Suprapubic skin (tissue), 4 donors: ENCODE measurements around the gene SLC38A1. TPM values are rescaled to one million over a fixed set of nuclear protein-coding genes. Genes with fewer than 3 reads are reported as not detected.
"Not testable (repeated sequence)": the region's sequence is repeated elsewhere in the genome, so short reads cannot be mapped to it uniquely, and the experiment has no call there.

Experiments used
- DNase-seq, 2 donors: peaks; one replicate each; pipeline ENCODE4 v3.0.0-alpha.2; 2019; ENCODE audit warnings: low spot score in 2 of 2
- H3K27ac ChIP-seq: fragments of 200-600 bp; sonication (generic); one replicate; pipeline ENCODE4 v1.5.1; 2019
- H3K27me3 ChIP-seq: fragments of 200-600 bp; sonication (generic); one replicate; pipeline ENCODE4 v1.5.1; 2019
- H3K36me3 ChIP-seq: fragments of 200-600 bp; sonication (generic); one replicate; pipeline ENCODE4 v1.5.1; 2019
- H3K4me1 ChIP-seq: fragments of 200-600 bp; sonication (generic); one replicate; pipeline ENCODE4 v1.5.1; 2019
- H3K4me3 ChIP-seq: fragments of 200-600 bp; sonication (generic); one replicate; pipeline ENCODE4 v1.5.1; 2019; ENCODE audit warnings: mild to moderate bottlenecking
- H3K9me3 ChIP-seq: fragments of 200-600 bp; sonication (generic); one replicate; pipeline ENCODE4 v1.5.1; 2019
- EP300 ChIP-seq: sonication (generic); formaldehyde crosslinking; IDR thresholded peaks from one replicate; pipeline ENCODE4 v1.6.1; 2017; ENCODE audit warnings: antibody characterized with exemption
- POLR2A ChIP-seq, 2 donors: fragments of 450-650 bp; IDR thresholded peaks; one replicate each; pipeline ENCODE4 v1.6.1; 2017; ENCODE audit warnings: antibody characterized with exemption in 2 of 2, mild to moderate bottlenecking in 2 of 2, moderate library complexity in 2 of 2
- POLR2AphosphoS5 ChIP-seq, 3 donors: sonication (generic); formaldehyde crosslinking; IDR thresholded peaks; one replicate each; pipeline ENCODE4 v1.6.1; 2017; ENCODE audit warnings: antibody characterized with exemption in 3 of 3
- WGBS: methylation state at CpG from one replicate; pipeline ENCODE4 v1.1.5; 2018; 5-methylcytosine and 5-hydroxymethylcytosine counted together
- total RNA-seq, 4 donors: library from RNA; depleted of rRNA; stranded (reverse); fragments of >200 nt; gene quantifications; one replicate each; pipeline ENCODE4 v1.1.0, GENCODE V29; 2016
- TF ChIP-seq, protein P1 (sequence below), 2 donors: fragments of 200-600 bp in 1 of 2; fragments of 450-650 bp in 1 of 2; sonication (generic) in 1 of 2; IDR thresholded peaks; one replicate each; pipeline ENCODE4 v1.5.1; 2016 to 2019; ENCODE audit warnings: antibody characterized with exemption in 2 of 2, mild to moderate bottlenecking in 1 of 2, moderate library complexity in 1 of 2

Gene SLC38A1
- total RNA-seq, 4 donors from 2014 or later: 96.2 to 110 (median 102) TPM

DNA sequence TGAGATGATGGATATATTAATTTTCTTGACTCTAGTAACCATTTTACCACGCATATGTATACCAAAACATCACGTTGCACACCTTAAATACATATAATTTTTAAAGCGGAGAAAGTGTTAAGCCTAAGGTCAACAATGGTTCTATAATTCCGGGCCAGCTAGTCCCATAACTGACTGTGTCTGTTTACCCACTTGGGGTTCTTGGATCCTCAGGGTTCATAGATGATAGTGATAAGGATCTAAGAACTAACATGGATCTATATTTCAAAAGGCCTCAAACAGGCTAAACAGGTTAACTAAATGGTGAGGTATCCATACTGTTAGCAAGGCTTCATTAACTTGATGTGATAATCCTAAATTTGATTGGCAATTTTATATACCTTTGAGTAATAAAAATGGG is 9.8 kb downstream of the SLC38A1 start:
- no peak for DNase-seq
- Histone ChIP-seq H3K9me3 (no peaks in the 10 kb centered on the region), H3K27ac (no peak overlapping the region), H3K27me3 (no peaks in the 10 kb centered on the region), H3K36me3 (no peaks in the 10 kb centered on the region), H3K4me3 (no peak overlapping the region), H3K4me1 (peaks cover 34% of the 10 kb centered on the region)
- TF ChIP-seq POLR2AphosphoS5 (IDR thresholded peaks at IDR 0.05) (no peak), EP300 (no peak), POLR2A (IDR thresholded peaks at IDR 0.05) (no peak)
- TF ChIP-seq, protein P1, sequence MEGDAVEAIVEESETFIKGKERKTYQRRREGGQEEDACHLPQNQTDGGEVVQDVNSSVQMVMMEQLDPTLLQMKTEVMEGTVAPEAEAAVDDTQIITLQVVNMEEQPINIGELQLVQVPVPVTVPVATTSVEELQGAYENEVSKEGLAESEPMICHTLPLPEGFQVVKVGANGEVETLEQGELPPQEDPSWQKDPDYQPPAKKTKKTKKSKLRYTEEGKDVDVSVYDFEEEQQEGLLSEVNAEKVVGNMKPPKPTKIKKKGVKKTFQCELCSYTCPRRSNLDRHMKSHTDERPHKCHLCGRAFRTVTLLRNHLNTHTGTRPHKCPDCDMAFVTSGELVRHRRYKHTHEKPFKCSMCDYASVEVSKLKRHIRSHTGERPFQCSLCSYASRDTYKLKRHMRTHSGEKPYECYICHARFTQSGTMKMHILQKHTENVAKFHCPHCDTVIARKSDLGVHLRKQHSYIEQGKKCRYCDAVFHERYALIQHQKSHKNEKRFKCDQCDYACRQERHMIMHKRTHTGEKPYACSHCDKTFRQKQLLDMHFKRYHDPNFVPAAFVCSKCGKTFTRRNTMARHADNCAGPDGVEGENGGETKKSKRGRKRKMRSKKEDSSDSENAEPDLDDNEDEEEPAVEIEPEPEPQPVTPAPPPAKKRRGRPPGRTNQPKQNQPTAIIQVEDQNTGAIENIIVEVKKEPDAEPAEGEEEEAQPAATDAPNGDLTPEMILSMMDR (IDR thresholded peaks at IDR 0.05): no peak
- 92% methylated on average over 4 of the region's 4 CpGs for WGBS

DNA sequence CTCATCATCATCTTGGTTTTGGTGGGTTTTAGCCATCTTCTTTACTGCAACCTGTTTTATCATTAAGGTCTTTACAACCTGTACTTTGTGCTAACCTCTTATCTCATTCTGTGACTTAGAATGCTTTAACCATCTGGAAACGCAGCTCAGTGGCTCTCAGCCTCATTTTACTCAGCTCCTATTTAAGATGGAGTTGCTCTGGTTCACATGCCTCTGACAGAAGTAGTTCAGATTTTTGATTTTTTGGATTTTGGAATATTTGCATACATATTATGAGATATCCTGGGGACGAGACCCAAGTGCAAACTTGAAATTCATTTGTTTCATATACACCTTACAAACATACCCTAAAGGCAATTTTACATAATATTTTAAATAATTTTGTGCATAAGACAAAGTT is 10.7 kb downstream of the SLC38A1 start:
- TF ChIP-seq EP300 (no peak), POLR2AphosphoS5 (IDR thresholded peaks at IDR 0.05) (no peak), POLR2A (IDR thresholded peaks at IDR 0.05) (no peak)
- TF ChIP-seq, protein P1 (IDR thresholded peaks at IDR 0.05): no peak
- 88% methylated on average over 2 of the region's 2 CpGs for WGBS

DNA sequence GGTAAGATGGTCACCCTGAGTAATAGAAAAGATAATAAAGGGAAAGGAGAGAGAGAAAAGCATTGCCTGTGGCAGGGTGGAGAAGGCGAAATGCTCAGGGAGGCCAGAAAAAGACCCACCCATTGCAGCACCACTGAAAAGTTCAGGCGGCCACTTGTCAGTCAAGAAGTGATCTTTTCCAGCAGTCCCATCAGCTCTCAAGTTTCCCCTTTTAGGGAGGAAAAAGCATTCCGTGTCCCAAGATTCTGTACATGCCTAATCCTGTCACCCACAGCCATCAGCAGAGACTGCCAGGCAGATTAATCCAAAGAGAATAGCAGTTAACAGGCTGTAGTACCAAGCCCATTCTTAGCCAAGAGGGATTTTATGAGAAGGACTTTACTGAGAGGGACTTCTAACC is 11.9 kb downstream of the SLC38A1 start:
- Histone ChIP-seq H3K36me3 (peaks cover 7% of the 10 kb centered on the region), H3K27me3 (no peaks in the 10 kb centered on the region), H3K27ac (no peak overlapping the region), H3K4me3 (no peak overlapping the region), H3K9me3 (no peaks in the 10 kb centered on the region), H3K4me1 (peaks cover 33% of the 10 kb centered on the region)
- DNase-seq: no peak
- TF ChIP-seq EP300 (no peak), POLR2AphosphoS5 (IDR thresholded peaks at IDR 0.05) (no peak), POLR2A (IDR thresholded peaks at IDR 0.05) (no peak)
- TF ChIP-seq, protein P1 (IDR thresholded peaks at IDR 0.05): no peak
- 64% methylated on average over 3 of the region's 3 CpGs for WGBS

More for the DNA sequence above, 10.7 kb downstream of the SLC38A1 start:
- H3K36me3 ChIP-seq: peaks cover 4% of the 10 kb centered on the region
- H3K27me3 ChIP-seq: no peaks in the 10 kb centered on the region
- no peaks in the 10 kb centered on the region for H3K9me3 ChIP-seq
- DNase-seq: no peak
- H3K27ac ChIP-seq: no peak overlapping the region
- peaks cover 33% of the 10 kb centered on the region for H3K4me1 ChIP-seq
- no peak overlapping the region for H3K4me3 ChIP-seq

DNA sequence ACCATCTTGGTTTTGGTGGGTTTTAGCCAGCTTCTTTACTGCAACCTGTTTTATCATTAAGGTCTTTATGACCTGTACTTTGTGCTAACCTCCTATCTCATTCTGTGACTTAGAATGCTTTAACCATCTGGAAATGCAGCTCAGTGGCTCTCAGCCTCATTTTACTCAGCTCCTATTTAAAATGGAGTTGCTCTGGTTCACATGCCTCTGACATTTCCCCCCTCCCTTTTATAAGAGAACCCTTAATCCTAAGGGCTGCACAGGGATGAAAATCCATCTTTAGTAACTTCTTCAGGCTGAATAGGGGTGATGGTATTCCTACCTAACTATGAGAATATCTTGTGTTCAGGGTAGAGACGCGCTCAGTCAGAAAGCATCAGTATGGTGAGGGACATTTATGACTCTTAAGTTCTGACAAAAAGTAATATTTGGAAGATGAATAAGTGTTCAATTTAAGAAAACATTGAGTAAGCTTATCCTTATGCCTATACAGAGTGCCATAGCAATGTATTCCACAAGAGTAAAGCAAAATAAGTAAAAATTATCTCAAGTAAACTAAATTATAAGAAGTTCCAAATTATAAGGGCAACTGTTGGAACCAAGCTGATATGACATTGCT is 15.2 kb downstream of the SLC38A1 start:
- TF ChIP-seq POLR2AphosphoS5 (IDR thresholded peaks at IDR 0.05) (no peak), POLR2A (IDR thresholded peaks at IDR 0.05) (no peak), EP300 (no peak)
- TF ChIP-seq, protein P1 (IDR thresholded peaks at IDR 0.05): no peak
- no peak overlapping the region for H3K4me3 ChIP-seq
- H3K4me1 ChIP-seq: peaks cover 4% of the 10 kb centered on the region
- peaks cover 7% of the 10 kb centered on the region for H3K36me3 ChIP-seq
- H3K9me3 ChIP-seq: no peaks in the 10 kb centered on the region
- H3K27me3 ChIP-seq: no peaks in the 10 kb centered on the region
- DNase-seq: no peak
- 97% methylated on average over 2 of the region's 2 CpGs for WGBS
- no peak overlapping the region for H3K27ac ChIP-seq

DNA sequence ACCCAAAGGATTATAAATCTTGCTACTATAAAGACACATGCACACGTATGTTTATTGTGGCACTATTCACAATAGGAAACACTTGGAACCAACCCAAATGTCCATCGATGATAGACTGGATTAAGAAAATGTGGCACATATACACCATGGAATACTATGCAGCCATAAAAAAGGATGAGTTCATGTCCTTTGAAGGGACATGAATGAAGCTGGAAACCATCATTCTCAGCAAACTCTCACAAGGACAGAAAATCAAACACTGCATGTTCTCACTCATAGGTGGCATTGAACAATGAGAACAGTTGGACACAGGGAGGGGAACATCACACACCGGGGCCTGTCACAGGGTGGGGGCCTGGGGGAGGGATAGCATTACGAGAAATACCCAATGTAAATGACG is 16.8 kb downstream of the SLC38A1 start:
- H3K4me3 ChIP-seq: not testable (repeated sequence)
- 93% methylated on average over 5 of the region's 5 CpGs for WGBS

DNA sequence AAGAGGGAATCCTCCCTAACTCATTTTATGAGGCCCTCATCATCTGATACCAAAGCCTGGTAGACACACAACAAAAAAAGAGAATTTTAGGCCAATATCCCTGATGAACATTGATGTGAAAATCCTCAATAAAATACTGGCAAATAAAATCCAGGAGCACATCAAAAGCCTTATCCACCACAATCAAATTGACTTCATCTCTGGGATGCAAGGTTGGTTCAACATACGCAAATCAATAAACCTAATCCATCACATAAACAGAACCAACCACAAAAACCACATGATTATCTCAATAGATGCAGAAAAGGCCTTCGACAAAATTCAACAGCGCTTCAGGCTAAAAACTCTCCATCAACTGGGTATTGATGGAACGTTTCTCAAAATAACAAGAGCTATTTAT is 18.9 kb downstream of the SLC38A1 start:
- not testable (repeated sequence) for H3K36me3 ChIP-seq, H3K9me3 ChIP-seq, H3K4me3 ChIP-seq, H3K4me1 ChIP-seq, H3K27me3 ChIP-seq, DNase-seq, H3K27ac ChIP-seq
- 88% methylated on average over 4 of the region's 4 CpGs for WGBS

More for the DNA sequence above, 16.8 kb downstream of the SLC38A1 start:
- not testable (repeated sequence) for H3K4me1 ChIP-seq, H3K27ac ChIP-seq, H3K27me3 ChIP-seq, DNase-seq, H3K36me3 ChIP-seq, H3K9me3 ChIP-seq
